ENCODE data around the gene BSPH1. TPM values are rescaled to one million over a fixed set of nuclear protein-coding genes. Genes with fewer than 3 reads are reported as not detected.
A peak's percentile ranks its signal among the peaks of the same experiment; 100 is the strongest.
"Not testable (repeated sequence)": the region's sequence is repeated elsewhere in the genome, so short reads cannot be mapped to it uniquely, and the experiment has no call there.

BSPH1 gene
- total RNA-seq, 2 donors from 2014 or later: not detected

GRCh38 chr19:47991191-47991808 is 670 bp downstream of the BSPH1 start:
- TF ChIP-seq CTCF (IDR thresholded peaks at IDR 0.05): no peak
- no peak for DNase-seq
- Histone ChIP-seq H3K27me3 (no peaks in the 10 kb centered on the region), H3K9me3 (no peaks in the 10 kb centered on the region), H3K36me3 (no peaks in the 10 kb centered on the region), H3K4me1 (no peaks in the 10 kb centered on the region), H3K27ac (no peak overlapping the region), H3K4me3 (no peak overlapping the region), H3K9ac (ENCODE audit: low read depth in 2 of 2, low read length in 2 of 2) (no peak overlapping the region)
- intact Hi-C loops (cut with DNase I): no loop called here

DNA sequence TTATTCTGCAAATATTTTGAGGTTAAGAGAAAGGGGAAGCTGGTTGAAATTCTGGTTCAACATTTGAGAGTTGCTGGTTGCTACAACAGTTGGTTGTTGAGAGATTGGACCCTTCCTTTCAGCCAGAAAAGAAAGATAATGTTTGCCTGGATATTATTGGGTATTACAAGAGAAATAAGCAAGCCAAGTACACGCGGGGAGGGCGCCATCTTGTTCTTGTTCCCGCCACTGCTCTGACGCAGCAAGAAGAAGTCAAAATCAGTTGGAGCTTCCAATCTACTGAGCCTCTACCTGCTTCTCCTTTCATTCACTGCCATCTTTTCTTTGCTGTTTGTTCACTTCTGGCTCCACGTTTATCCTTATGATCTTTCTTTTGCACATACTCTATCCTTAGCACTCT is 18.4 kb downstream of the BSPH1 start:
- no peak for TF ChIP-seq CTCF (IDR thresholded peaks at IDR 0.05)
- intact Hi-C loops (cut with DNase I): no loop called here
- Histone ChIP-seq H3K36me3 (no peaks in the 10 kb centered on the region), H3K27me3 (no peaks in the 10 kb centered on the region), H3K4me1 (no peaks in the 10 kb centered on the region), H3K4me3 (no peak overlapping the region), H3K9ac (ENCODE audit: low read depth in 2 of 2, low read length in 2 of 2) (no peak overlapping the region), H3K9me3 (no peaks in the 10 kb centered on the region), H3K27ac (no peak overlapping the region)
- DNase-seq: no peak

- H3K36me3 ChIP-seq; H3K4me3 ChIP-seq; DNase-seq; H3K27me3 ChIP-seq; H3K27ac ChIP-seq; H3K9me3 ChIP-seq; H3K9ac ChIP-seq (ENCODE audit: low read depth in 2 of 2, low read length in 2 of 2); intact Hi-C loops (cut with DNase I); H3K4me1 ChIP-seq: not testable (repeated sequence)
Measured at GRCh38 chr19:47955936-47956335, 36.0 kb downstream of the BSPH1 start.

- H3K27ac ChIP-seq; intact Hi-C loops (cut with DNase I); H3K4me1 ChIP-seq; H3K4me3 ChIP-seq; H3K27me3 ChIP-seq; H3K36me3 ChIP-seq; H3K9ac ChIP-seq (ENCODE audit: low read depth in 2 of 2, low read length in 2 of 2); DNase-seq; H3K9me3 ChIP-seq: not testable (repeated sequence)
Measured at GRCh38 chr19:47952132-47952531, 39.8 kb downstream of the BSPH1 start.

GRCh38 chr19:47949852-47950521 is 42.0 kb downstream of the BSPH1 start:
- H3K9ac ChIP-seq (ENCODE audit: low read depth in 2 of 2, low read length in 2 of 2); H3K36me3 ChIP-seq; H3K9me3 ChIP-seq; intact Hi-C loops (cut with DNase I); DNase-seq; H3K27ac ChIP-seq; H3K27me3 ChIP-seq; H3K4me1 ChIP-seq; H3K4me3 ChIP-seq: not testable (repeated sequence)

DNA sequence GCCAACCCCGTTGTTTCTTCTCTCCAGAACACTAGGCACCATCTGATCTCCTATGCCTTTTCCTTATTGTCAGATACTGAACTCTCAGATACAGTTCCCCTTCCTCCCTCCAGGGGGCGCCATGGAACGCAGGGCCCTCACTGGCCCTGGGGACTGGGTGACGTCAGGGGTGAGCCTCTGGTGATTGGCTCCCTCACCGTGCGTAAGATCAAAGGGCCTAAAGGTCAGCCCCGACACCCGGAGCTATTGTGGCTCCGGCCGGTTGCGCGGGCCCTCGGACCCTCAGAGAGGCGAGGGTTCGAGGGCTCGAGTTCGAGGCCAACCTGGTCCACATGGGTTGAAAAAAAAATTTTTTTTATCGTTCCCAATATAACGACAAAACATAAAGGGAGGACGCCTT is 63.4 kb downstream of the BSPH1 start:
- DNase-seq; H3K27me3 ChIP-seq; H3K27ac ChIP-seq; intact Hi-C loops (cut with DNase I); H3K9me3 ChIP-seq; H3K4me1 ChIP-seq; H3K36me3 ChIP-seq; H3K4me3 ChIP-seq; H3K9ac ChIP-seq (ENCODE audit: low read depth in 2 of 2, low read length in 2 of 2): not testable (repeated sequence)

DNA sequence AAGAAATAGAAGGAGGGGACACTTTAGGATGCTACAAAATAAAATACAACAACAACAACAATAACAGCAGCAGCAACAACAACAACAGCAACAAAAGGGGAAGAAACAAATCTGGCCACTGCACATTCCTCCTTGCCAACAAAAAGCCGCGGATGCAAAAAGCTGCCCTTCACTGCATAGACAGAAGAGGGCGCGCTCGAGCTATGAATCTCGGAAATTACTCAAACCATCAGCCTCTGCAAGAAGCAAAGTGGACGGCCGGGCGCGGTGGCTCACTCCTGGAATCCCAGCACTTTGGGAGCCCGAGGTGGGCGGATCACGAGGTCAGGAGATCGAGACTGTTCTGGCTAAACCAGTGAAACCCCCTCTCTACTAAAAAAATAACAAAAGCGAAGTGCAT is 71.9 kb downstream of the BSPH1 start:
- TF ChIP-seq CTCF (IDR thresholded peaks at IDR 0.05): peak; percentile 75
- H3K9ac ChIP-seq (ENCODE audit: low read depth in 2 of 2, low read length in 2 of 2); H3K4me1 ChIP-seq; H3K36me3 ChIP-seq; intact Hi-C loops (cut with DNase I); H3K4me3 ChIP-seq; H3K27me3 ChIP-seq; H3K27ac ChIP-seq; H3K9me3 ChIP-seq; DNase-seq: not testable (repeated sequence)

Other genes with a start within 250 kb of the BSPH1 start
- gene NOP53, start 246.6 kb downstream of the BSPH1 start, total RNA-seq: 100 to 1,000 TPM; 145 to 257 TPM
- 100 to 1,000 TPM; 280 to 519 TPM for gene SELENOW, start 213.5 kb downstream of the BSPH1 start, total RNA-seq
- not detected for gene TPRX1, start 187.6 kb downstream of the BSPH1 start, total RNA-seq
- not detected for gene CRX, start 170.2 kb downstream of the BSPH1 start, total RNA-seq
- not detected for gene TPRX2, start 132.9 kb downstream of the BSPH1 start, total RNA-seq
- 1 to 10 TPM in 1 of 2 donors, under 1 TPM in 1; 0.64 to 1.1 TPM for gene SULT2A1, start 105.9 kb downstream of the BSPH1 start, total RNA-seq
- gene ELSPBP1, start 2.5 kb upstream of the BSPH1 start, total RNA-seq: not detected
- gene CABP5, start 51.9 kb upstream of the BSPH1 start, total RNA-seq: not detected
- gene PLA2G4C, start 118.6 kb upstream of the BSPH1 start, total RNA-seq: 1 to 10 TPM; 1.7 to 6.8 TPM
- 10 to 100 TPM; 26.4 to 75.6 TPM for gene LIG1, start 178.2 kb upstream of the BSPH1 start, total RNA-seq
- 1 to 10 TPM; 6.2 to 9.7 TPM for gene ZSWIM9, start 178.5 kb upstream of the BSPH1 start, total RNA-seq